Panc1 (cell line): ENCODE data around the gene PRELID2. TPM values are rescaled to one million over a fixed set of nuclear protein-coding genes. Genes with fewer than 3 reads are reported as not detected.

Experiments
- ATAC-seq: fragments of 200-7000 bp; cut with Tn5 transposase; 2 replicates; pipeline ENCODE4 v1.9.1; 2020; ENCODE audit warnings: mild to moderate bottlenecking, moderate library complexity
- BruUV-seq: library from RNA; stranded (reverse); fragments of 400-500 nt; replicated peaks from 2 replicates; lab custom pipeline; 2021; lab: Mats Ljungman, UMichigan
- CTCF ChIA-PET: fragments of 300-600 bp; sonication (Branson Sonifier 250); formaldehyde crosslinking; loops from one replicate; lab custom pipeline; 2022; ENCODE audit warnings: antibody characterized with exemption; lab: Charles Lee
- POLR2A ChIA-PET: fragments of 300-600 bp; sonication (Branson Sonifier 250); formaldehyde crosslinking; loops from one replicate; lab custom pipeline; 2022; ENCODE audit warnings: antibody characterized with exemption; lab: Charles Lee
- DNase-seq: peaks from one replicate; pipeline ENCODE4 v3.0.0-alpha.2; 2010; ENCODE audit warnings: low read depth, low spot score
- H3K27ac ChIP-seq: 2 replicates; pipeline ENCODE4 v1.5.1; 2011; ENCODE audit warnings: mild to moderate bottlenecking, low read length, inconsistent platforms
- H3K27me3 ChIP-seq: fragments of 200-500 bp; sonication (Bioruptor generic); 2 replicates; pipeline ENCODE4 v1.6.0; 2014; ENCODE audit warnings: low read length, inconsistent platforms; ENCODE audit not compliant: control insufficient read depth, insufficient read depth
- H3K36me3 ChIP-seq: fragments of 200-500 bp; sonication (Bioruptor generic); 2 replicates; pipeline ENCODE4 v1.5.1; 2014; ENCODE audit warnings: inconsistent platforms, mild to moderate bottlenecking, low read length, moderate library complexity; ENCODE audit not compliant: control insufficient read depth, insufficient read depth
- H3K4me1 ChIP-seq: 2 replicates; pipeline ENCODE4 v1.5.1; 2011; ENCODE audit warnings: inconsistent platforms, mild to moderate bottlenecking, low read length, moderate library complexity; ENCODE audit not compliant: control insufficient read depth, insufficient read depth
- H3K4me3 ChIP-seq, 2 experiments: 2 replicates each; pipeline ENCODE4 v1.5.1; 2011 to 2012; ENCODE audit warnings: low read depth in 2 of 2, low read length in 2 of 2, mild to moderate bottlenecking in 2 of 2, inconsistent platforms in 1 of 2, moderate library complexity in 1 of 2
- H3K9me3 ChIP-seq: fragments of 200-500 bp; sonication (Bioruptor generic); 2 replicates; pipeline ENCODE4 v1.5.1; 2014; ENCODE audit warnings: low read depth, mild to moderate bottlenecking, inconsistent platforms, low read length, moderate library complexity; ENCODE audit not compliant: control insufficient read depth, insufficient read depth
- CTCF ChIP-seq: fragments of 450-650 bp; IDR thresholded peaks from 2 replicates; pipeline ENCODE4 v1.5.1; 2017; ENCODE audit warnings: mild to moderate bottlenecking
- POLR2AphosphoS5 ChIP-seq: IDR thresholded peaks from 2 replicates; pipeline ENCODE4 v1.6.1; 2012; ENCODE audit warnings: mild to moderate bottlenecking, low read depth, low read length, moderate library complexity
- REST ChIP-seq, 2 experiments: IDR thresholded peaks; 2 replicates each; pipeline ENCODE4 v1.6.1; 2011 to 2012; ENCODE audit warnings: low read depth in 2 of 2, control low read depth in 1 of 2, low read length in 1 of 2, mild to moderate bottlenecking in 1 of 2, moderate library complexity in 1 of 2; ENCODE audit not compliant: insufficient read depth in 1 of 2
- SIN3A ChIP-seq: IDR thresholded peaks from 2 replicates; pipeline ENCODE4 v1.6.1; 2012; ENCODE audit warnings: low read depth, mild to moderate bottlenecking, low read length, moderate library complexity, borderline replicate concordance; ENCODE audit not compliant: insufficient read depth
- TCF7L2 ChIP-seq: IDR thresholded peaks from 2 replicates; pipeline ENCODE4 v1.6.1; 2011; ENCODE audit warnings: mild to moderate bottlenecking, low read depth, low read length, inconsistent platforms
- in situ Hi-C: cut with HindIII; loops from 2 replicates; pipeline ENCODE4 v1.10.0; 2016; ENCODE audit warnings: low sequenced_read_pairs, low pct_unique_long_range_greater_than_20kb
- intact Hi-C: fragments of 100-400 bp; cut with micrococcal nuclease; formaldehyde crosslinking; loops from one replicate; pipeline ENCODE4 v1.10.0; 2022; ENCODE audit not compliant: unreplicated experiment
- total RNA-seq: library from RNA; stranded (reverse); gene quantifications from one replicate; pipeline ENCODE4 v1.2.1, GENCODE V29; 2021; ENCODE audit not compliant: unreplicated experiment

PRELID2 gene
- total RNA-seq, 1 experiment from 2014 or later, result 15.4 TPM

- Histone ChIP-seq H3K4me1 (peaks cover 36% of the 10 kb centered on the region), H3K27ac (no peak overlapping the region), H3K27me3 (no peaks in the 10 kb centered on the region), H3K4me3 (no peak overlapping the region), H3K36me3 (no peaks in the 10 kb centered on the region), H3K9me3 (no peaks in the 10 kb centered on the region)
- no TSS peak for BruUV-seq
- in situ Hi-C loops, result no loop called here
- DNase-seq (no peak), ATAC-seq (no peak)
- ChIA-PET POLR2A (no interaction called here), CTCF (no interaction called here)
- intact Hi-C loops, result no loop called here
- no peak for TF ChIP-seq CTCF
- no peak for TF ChIP-seq TCF7L2
- TF ChIP-seq REST (IDR thresholded peaks at IDR 0.05; ENCODE audit: insufficient read depth in 1 of 2, low read depth in 2 of 2, low read length in 1 of 2), result no peak
- no peak for TF ChIP-seq POLR2AphosphoS5
- no peak for TF ChIP-seq SIN3A
These were observed 23.8 kb upstream of the PRELID2 start for GRCh38 chr5:145858959-145859358.

- TF ChIP-seq CTCF, result no peak
- TF ChIP-seq REST (IDR thresholded peaks at IDR 0.05; ENCODE audit: insufficient read depth in 1 of 2, low read depth in 2 of 2, low read length in 1 of 2), result no peak
- no peak for TF ChIP-seq TCF7L2
- TF ChIP-seq POLR2AphosphoS5, result no peak
- TF ChIP-seq SIN3A, result no peak
- ChIA-PET POLR2A (no interaction called here), CTCF (interaction anchor here (1.0 kb wide), 1 partner anchor 31 kb away, joined by 3 read pairs; no protein-coding TSS in a partner anchor)
- peak overlapping the region; percentile 33 to 53 for H3K4me3 ChIP-seq
- no peaks in the 10 kb centered on the region for H3K9me3 ChIP-seq
- peak overlapping the region; percentile 88 for H3K27ac ChIP-seq
- no peaks in the 10 kb centered on the region for H3K36me3 ChIP-seq
- no peaks in the 10 kb centered on the region for H3K27me3 ChIP-seq
- ATAC-seq (peak; percentile 70), DNase-seq (no peak)
- BruUV-seq, result no TSS peak
- intact Hi-C loops, result no loop called here
- H3K4me1 ChIP-seq, result peaks cover 42% of the 10 kb centered on the region
- in situ Hi-C loops, result no loop called here
These were observed 21.2 kb upstream of the PRELID2 start for GRCh38 chr5:145856285-145856818.
